HG03460 (cell line): ENCODE data around the gene MRTFA.

Experiments
- ATAC-seq: cut with Tn5 transposase; IDR thresholded peaks from one replicate; pipeline ENCODE4 v1.9.1; 2021; ENCODE audit not compliant: unreplicated experiment

MRTFA gene

GRCh38 chr22:40366068-40366467, 270.5 kb downstream of the MRTFA start:
- no peak for ATAC-seq

- ATAC-seq: no peak
These were observed 272.1 kb downstream of the MRTFA start for GRCh38 chr22:40364431-40364830.

GRCh38 chr22:40363059-40363458, 273.5 kb downstream of the MRTFA start:
- no peak for ATAC-seq

- no peak for ATAC-seq
These were observed 275.4 kb downstream of the MRTFA start for GRCh38 chr22:40361100-40361499.
